NCI-H1417 (cell line): Measurements from ENCODE around the gene DOC2A.
"Not testable (repeated sequence)": the region's sequence is repeated elsewhere in the genome, so short reads cannot be mapped to it uniquely, and the experiment has no call there.

Experiments
- DNase-seq, 3 experiments: peaks; one replicate each; lab custom pipeline; 2025; lab: John Stamatoyannopoulos, UW

DOC2A gene

DNA sequence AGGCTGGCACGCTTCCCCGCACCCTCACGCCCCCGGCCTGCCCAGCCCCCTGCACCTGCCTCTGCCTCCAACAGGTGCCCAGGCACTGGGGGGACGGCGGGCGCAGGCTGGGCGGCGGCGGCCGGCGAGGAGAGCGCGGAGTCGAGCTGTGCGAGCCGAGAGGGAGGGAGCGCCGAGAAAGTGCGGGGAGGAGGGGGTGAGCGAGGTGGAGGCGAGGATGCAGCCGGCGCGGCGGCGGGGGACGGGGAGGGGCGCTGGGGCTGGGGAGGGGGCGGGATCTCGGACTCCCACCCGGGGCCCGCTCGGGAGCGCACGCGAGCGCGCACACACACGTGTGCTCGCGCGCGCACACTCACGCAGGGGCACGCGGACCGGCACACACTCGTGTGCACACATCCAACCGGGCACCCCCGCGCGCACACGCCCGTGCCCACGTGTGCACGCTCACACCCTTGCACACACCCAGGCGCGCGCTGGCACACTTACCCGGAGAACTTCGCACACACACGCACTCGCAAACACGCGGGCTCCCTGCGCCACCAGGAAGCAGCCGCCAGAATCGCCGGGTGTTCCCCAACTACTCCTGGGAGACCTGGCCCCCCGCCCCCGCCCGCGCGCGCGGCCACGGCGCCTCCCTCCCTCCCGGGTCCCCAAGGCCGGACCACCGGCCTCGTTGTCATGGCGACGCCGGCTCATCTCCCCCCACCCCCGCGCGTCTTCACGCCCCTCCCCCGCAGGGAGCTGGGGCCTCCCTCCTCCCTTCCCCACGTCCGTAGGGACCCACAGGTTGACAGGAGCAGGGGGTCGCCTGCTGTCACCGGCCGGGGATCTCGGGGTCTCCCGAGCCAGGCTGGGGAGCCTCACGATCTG, at the start of gene DOC2A:
Gene DOC2A, minus strand, starts transcription at position 184 of the 870 bp plus-strand sequence. CDS start 805 bp downstream, outside the sequence.
- DNase-seq = peak; percentile 14 to 74 (median 64)

- no peak for DNase-seq
Measured at GRCh38 chr16:30060346-30060745, 49.5 kb upstream of the DOC2A start.

GRCh38 chr16:30054959-30055553, 44.2 kb upstream of the DOC2A start:
- no peak for DNase-seq

DNA sequence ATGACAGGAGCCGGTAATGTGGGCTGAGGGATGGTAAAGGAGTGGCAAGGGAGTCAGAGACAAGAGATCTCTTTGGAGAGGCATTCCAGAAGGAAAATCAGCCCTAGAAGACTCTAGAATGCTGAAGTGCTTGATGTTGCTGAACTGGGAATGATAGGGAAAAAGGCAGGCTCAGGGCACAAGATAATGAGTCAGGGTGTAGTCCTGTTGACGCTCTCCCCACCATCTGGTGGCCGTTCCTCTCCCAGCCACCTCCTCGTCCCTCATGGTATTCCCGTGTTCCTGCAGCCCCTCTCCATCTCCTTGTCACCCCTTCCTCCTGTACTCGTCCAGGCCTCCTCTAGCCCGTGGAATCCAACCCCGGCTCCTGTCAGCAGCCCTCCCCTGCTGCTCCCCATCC, 43.6 kb upstream of the DOC2A start:
- DNase-seq = no peak

DNA sequence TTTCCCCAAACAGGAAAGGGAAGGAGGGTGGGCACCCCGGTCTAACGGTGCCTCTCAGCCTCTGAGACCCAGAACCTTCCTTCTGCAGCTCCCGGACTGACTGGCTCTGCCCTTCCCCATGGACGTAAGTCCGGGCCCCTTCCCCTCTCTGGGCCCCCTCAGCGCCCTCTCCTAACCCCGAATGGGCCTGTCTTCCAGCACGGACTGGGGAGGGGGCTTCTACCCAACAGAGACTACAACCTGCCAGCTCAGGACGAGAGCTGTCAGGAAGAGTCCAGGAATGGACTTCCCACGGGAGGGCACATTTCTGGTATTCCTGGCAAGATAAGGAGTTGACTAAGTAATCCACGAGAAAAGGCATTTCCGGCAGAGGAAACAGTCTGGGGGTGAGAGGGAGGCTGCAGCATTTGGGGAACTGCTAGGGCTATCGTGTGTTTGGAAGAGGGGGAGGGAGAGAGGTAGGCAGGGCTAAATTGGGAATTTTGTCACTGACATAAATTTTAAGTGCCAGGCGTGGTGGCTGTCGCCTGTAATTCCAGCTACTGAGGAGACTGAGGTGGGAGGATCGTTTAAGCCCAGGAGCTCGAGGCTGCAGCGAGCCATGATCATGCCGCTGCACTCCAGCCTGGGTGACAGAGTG, 42.7 kb upstream of the DOC2A start:
- DNase-seq = peak in 2 of 3 experiments; percentile 61 to 67

- DNase-seq = peak; percentile 88 to 97 (median 94)
Measured at GRCh38 chr16:30052671-30053372, 42.0 kb upstream of the DOC2A start.

GRCh38 chr16:30051518-30051917, 40.7 kb upstream of the DOC2A start:
- DNase-seq = no peak

GRCh38 chr16:30049871-30050270, 39.0 kb upstream of the DOC2A start:
- DNase-seq = no peak

DNA sequence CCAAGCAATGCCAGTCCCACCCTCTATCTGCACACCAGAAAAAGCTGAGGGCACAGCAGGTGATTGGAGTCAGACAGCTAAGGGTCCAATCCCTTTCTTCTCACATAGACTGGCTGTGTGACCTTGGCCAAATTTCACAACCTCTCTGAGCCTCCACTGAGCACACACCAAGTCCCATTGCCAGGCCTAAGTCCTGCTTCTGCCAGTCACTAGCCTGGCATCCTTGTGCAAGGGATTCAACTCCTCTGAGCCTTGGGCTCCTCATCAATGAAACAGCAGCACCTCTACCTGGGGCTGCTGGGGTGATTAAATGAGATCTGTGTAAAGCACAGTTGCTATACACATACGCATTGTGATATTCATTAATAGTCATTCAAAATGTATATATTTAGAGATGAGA, 35.8 kb upstream of the DOC2A start:
- no peak for DNase-seq

- no peak for DNase-seq
Measured at GRCh38 chr16:30046178-30046577, 35.4 kb upstream of the DOC2A start.

DNA sequence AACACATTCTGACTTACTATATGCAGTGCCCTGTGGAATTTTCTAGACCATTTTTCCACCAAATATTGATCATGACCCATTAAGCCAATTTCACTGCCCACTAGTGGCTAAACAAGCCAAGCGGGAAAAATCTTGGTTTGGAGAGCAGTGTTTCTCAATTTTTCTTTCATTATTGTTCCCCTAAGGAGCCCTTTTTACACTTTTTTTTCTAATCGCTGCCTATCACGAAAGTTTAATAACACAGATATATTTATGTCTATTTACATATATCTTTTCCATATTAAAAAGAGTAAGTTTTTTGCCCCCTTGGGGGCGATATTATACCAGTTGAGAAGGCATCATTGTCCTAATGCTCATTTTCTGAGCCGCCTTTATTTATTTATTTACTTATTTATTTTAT, 31.0 kb upstream of the DOC2A start:
- peak in 1 of 3 experiments; percentile 51 for DNase-seq

DNA sequence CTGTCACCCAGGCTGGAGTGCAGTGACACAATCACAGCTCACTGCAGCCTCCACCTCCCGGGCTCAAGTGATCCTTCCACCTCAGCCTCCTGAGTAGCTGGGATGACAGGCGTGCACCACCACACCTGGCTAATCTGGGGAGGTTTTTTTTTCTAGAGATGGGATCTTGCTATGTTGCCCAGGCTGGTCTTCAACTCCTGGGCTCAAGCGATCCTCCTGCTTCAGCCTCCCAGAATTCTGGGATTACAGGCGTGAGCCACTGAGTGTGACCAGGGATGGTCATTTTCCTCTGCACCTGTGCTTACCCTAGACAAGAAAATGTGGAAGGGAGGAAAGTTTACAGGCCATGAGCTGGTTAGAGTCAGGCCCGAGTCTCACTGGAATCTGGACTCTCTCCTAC, 29.9 kb upstream of the DOC2A start:
- DNase-seq = not testable (repeated sequence)

- DNase-seq = no peak
Measured at GRCh38 chr16:30040221-30040620, 29.4 kb upstream of the DOC2A start.

DNA sequence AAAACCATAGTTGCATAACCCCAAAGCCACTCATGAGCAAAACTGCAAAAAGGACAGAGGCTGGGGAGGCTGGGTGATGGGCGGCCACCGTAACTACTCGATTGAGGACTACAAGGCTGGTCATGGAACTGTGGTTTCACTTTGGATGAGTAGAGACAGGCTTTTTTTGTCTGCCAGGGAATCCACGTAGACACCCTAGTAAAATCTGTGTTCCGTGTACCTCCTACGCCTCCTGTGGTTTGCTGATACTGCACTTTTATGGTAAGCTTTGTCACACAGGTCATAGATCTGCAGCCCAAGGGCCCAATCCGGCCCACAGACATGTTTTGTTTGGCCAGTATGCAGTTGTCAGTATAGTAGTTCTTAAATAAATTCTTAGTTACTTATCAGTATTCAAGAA, 22.4 kb upstream of the DOC2A start:
- DNase-seq = no peak

DNA sequence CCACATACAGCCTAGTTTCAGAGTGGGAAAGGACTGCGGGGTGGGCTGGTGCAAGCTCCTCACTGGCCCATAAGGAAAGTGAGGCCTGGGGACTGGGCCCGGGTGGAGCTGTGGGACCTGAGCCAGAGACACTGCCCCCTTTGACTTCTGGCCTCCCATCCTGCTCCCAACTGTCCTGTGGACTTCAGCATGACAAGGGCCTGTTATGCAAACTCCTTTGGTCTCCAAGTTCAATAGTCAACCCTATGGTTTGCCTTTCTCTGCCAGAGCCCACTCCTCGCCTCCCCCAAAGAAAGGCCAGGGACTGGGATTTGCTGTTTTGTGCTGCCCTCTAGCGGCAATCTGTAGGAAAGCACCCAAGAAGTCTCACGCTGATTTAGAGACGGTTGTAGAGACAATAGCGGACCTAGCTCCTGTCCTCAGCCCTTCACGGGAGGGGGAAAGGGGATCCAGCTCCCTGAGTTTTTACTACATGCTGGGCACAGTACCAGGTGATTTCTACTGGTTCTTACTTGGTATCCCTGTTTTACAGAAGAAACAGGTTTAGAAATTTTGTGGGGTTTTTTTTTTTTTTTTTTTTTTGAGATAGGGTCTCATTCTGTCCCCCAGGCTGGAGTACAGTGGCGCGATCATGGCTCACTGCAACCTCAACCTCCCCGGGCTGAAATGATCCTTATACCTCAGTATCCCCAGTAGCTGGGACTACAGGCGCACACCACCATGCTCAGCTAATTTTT, 21.4 kb upstream of the DOC2A start:
- DNase-seq = peak; percentile 70 to 90 (median 71)

DNA sequence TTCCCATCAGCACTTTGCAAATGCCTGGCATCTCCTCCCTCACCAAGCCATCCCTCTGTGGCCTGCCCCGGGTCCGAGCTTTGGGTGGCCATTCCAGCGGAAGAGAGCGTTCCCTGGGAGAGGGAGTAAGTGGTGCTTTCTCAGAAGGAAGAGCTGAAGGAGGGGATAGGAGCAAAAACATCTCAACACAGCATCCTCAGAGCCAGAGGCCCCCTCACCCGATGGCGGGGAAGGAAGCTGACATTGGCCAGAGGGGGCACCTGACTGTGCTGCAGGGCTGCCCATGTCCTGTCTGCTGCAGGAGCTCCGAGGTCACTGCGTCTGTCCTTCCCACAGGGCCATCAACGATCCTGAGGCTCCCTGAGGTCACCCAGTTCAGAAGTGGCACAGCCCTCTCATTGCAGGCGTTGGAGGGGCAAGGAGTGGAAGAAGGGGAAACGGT, 20.7 kb upstream of the DOC2A start:
- DNase-seq = peak in 2 of 3 experiments; percentile 29 to 46

- DNase-seq = peak in 2 of 3 experiments; percentile 55 to 81
Measured at GRCh38 chr16:30030841-30031413, 20.1 kb upstream of the DOC2A start, which contains the start of gene TLCD3B. TLCD3B (minus strand) TSS chr16:30031271; CDS start chr16:30030527, 744 bp downstream.

GRCh38 chr16:30030011-30030685, 19.3 kb upstream of the DOC2A start:
- DNase-seq = peak in 2 of 3 experiments; percentile 37 to 41

- DNase-seq = no peak
Measured at GRCh38 chr16:30028438-30029076, 17.7 kb upstream of the DOC2A start.
